A549 treated with Hydrocortisone at 1 μM for 4 hours (cell line): Measurements from ENCODE around the gene RSF1. TPM values are rescaled to one million over a fixed set of nuclear protein-coding genes. Genes with fewer than 3 reads are reported as not detected.

Experiments used
- total RNA-seq: library from RNA; stranded (reverse); fragments of 200-300 nt; extraction: Qiagen RNA extraction; gene quantifications from 5 replicates; pipeline ENCODE4 v1.2.3, GENCODE V29; 2022

The RSF1 gene
- total RNA-seq = 12.9 to 17.4 TPM (median 15.9 TPM) in 5 replicates

GRCh38 chr11:77820565-77821348 is at the start of gene RSF1, which contains the start of gene AAMDC:
TSS of gene RSF1 (minus strand) at chr11:77820722. CDS start at chr11:77820714, 8 bp downstream.
TSS of gene AAMDC (plus strand) at chr11:77821144. CDS start at chr11:77842497, 21,353 bp downstream.

GRCh38 chr11:77637345-77638165 is 183.0 kb downstream of the RSF1 start, which contains the start of gene CLNS1A:
TSS of gene CLNS1A (minus strand) at chr11:77637794. CDS start at chr11:77637714, 80 bp downstream.

Other genes with a start within 250 kb of the RSF1 start
- gene AQP11, start 230.8 kb downstream of the RSF1 start, total RNA-seq = 1.2 to 1.9 TPM (median 1.3 TPM) in 5 replicates
- gene CLNS1A, start 182.9 kb downstream of the RSF1 start, total RNA-seq = 143 to 178 TPM (median 146 TPM) in 5 replicates
- gene AAMDC, start 422 bp upstream of the RSF1 start, total RNA-seq = 26.2 to 31.4 TPM (median 29.1 TPM) in 5 replicates
- gene INTS4, start 173.9 kb upstream of the RSF1 start, total RNA-seq = 16.4 to 20.5 TPM (median 17.7 TPM) in 5 replicates
- 1.3 to 2.1 TPM (median 1.6 TPM) in 5 replicates for gene KCTD14, start 202.6 kb upstream of the RSF1 start, total RNA-seq
- gene THRSP, start 243.1 kb upstream of the RSF1 start, total RNA-seq = not detected in 5 replicates